Measurements from ENCODE around the gene MCM9.

- TF ChIP-seq ZNF274 (IDR thresholded peaks at IDR 0.05; ENCODE audit: low read depth, low read length) (no peak), YY1 (IDR thresholded peaks at IDR 0.05; ENCODE audit: insufficient read depth, insufficient read length) (no peak), SUZ12 (IDR thresholded peaks at IDR 0.05; ENCODE audit: extremely low read depth, insufficient read depth, insufficient read length) (no peak)
Measured at GRCh38 chr6:118826096-118826495, 108.9 kb downstream of the MCM9 start.
